ENCODE results near the gene EXOSC2.

The EXOSC2 gene

GRCh38 chr9:130741831-130742449 is 48.4 kb downstream of the EXOSC2 start:
- in situ Hi-C loops (cut with MboI; ENCODE audit: low sequenced_read_pairs), result no loop called here
- H3K4me3 ChIP-seq, result no peak overlapping the region
- H3K9me3 ChIP-seq, result no peaks in the 10 kb centered on the region
- DNase-seq (ENCODE audit: low spot score in 2 of 2), result no peak
- no peaks in the 10 kb centered on the region for H3K27me3 ChIP-seq (ENCODE audit: low read depth)
- H3K36me3 ChIP-seq (replicated peaks), result no peaks in the 10 kb centered on the region
- H3K4me1 ChIP-seq, result peaks cover 12% of the 10 kb centered on the region

GRCh38 chr9:130743656-130744055 is 50.1 kb downstream of the EXOSC2 start:
- H3K36me3 ChIP-seq (replicated peaks), result no peaks in the 10 kb centered on the region
- peaks cover 5% of the 10 kb centered on the region for H3K4me1 ChIP-seq
- no peaks in the 10 kb centered on the region for H3K9me3 ChIP-seq
- no peak overlapping the region for H3K4me3 ChIP-seq
- no peak for DNase-seq (ENCODE audit: low spot score in 2 of 2)
- in situ Hi-C loops (cut with MboI; ENCODE audit: low sequenced_read_pairs), result no loop called here
- no peaks in the 10 kb centered on the region for H3K27me3 ChIP-seq (ENCODE audit: low read depth)

DNA sequence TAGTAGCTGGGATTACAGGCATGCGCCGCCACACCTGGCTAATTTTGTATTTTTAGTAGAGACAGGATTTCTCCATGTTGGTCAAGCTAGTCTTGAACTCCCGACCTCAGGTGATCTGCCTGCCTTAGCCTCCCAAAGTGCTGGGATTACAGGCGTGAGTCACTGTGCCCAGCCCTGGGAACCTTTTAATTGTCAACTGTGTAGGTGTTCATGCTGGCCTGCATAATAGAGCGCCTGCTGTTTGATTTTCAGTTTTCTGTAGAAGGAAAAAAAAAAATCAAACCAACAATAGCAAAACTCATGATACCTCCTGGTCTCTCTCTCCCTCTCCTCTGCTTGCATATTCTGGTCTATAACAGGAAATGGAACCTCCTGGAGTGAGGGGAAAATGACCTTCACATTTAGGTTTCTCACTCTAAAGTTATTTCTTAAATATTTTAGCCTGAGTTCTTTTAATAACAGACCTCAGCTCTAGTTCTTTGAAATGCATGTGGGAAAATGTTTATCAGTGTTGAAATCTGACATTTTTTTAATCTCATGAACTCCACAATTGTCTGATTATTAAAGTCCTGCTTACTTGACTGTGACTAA is 51.7 kb downstream of the EXOSC2 start:
- H3K9me3 ChIP-seq, result no peaks in the 10 kb centered on the region
- in situ Hi-C loops (cut with MboI; ENCODE audit: low sequenced_read_pairs), result no loop called here
- H3K4me3 ChIP-seq, result no peak overlapping the region
- no peaks in the 10 kb centered on the region for H3K36me3 ChIP-seq (replicated peaks)
- H3K27me3 ChIP-seq (ENCODE audit: low read depth), result no peaks in the 10 kb centered on the region
- DNase-seq (ENCODE audit: low spot score in 2 of 2), result no peak
- H3K4me1 ChIP-seq, result peaks cover 5% of the 10 kb centered on the region

GRCh38 chr9:130745829-130746228 is 52.2 kb downstream of the EXOSC2 start:
- H3K4me3 ChIP-seq, result no peak overlapping the region
- in situ Hi-C loops (cut with MboI; ENCODE audit: low sequenced_read_pairs), result no loop called here
- H3K9me3 ChIP-seq, result no peaks in the 10 kb centered on the region
- H3K36me3 ChIP-seq (replicated peaks), result no peaks in the 10 kb centered on the region
- H3K27me3 ChIP-seq (ENCODE audit: low read depth), result no peaks in the 10 kb centered on the region
- peaks cover 5% of the 10 kb centered on the region for H3K4me1 ChIP-seq
- DNase-seq (ENCODE audit: low spot score in 2 of 2), result no peak

DNA sequence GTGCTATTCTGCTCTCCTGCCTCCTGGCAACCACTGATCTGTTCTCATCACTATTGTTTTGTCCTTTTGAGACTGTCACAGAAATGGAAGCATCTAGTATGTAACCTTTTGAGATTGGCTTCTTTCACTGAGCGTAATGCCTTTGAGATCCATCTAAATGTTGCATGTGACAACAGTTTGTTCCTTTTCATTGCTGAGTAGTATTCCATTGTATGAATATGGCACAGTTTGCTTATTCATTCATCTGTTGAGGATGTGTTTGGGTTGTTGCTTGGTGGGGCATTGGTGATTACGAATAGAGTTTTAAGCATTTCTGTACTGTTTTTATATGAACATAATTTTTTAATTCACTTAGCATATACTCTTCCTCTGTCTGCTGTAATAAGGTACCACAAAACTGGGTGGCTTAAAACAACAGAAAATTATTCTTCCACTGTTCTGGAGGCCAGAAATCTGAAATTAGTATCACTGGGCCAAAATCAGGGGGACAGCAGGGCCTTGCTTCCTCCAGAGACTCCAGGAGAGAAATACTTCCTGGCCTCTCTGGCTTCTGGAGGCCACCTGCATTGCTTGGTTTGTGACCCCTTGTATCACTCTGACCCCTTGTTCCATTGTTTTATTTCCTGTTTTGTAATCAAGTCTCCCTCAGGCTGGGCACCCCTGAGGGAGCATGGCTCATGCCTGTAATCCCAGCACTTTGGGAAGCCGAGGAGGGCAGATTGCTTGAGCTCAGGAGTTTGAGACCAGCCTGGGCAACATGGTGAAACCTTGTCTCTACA is 53.0 kb downstream of the EXOSC2 start:
- peaks cover 5% of the 10 kb centered on the region for H3K4me1 ChIP-seq
- in situ Hi-C loops (cut with MboI; ENCODE audit: low sequenced_read_pairs), result no loop called here
- H3K36me3 ChIP-seq (replicated peaks), result no peaks in the 10 kb centered on the region
- no peaks in the 10 kb centered on the region for H3K27me3 ChIP-seq (ENCODE audit: low read depth)
- no peak for DNase-seq (ENCODE audit: low spot score in 2 of 2)
- H3K4me3 ChIP-seq, result no peak overlapping the region
- no peaks in the 10 kb centered on the region for H3K9me3 ChIP-seq

DNA sequence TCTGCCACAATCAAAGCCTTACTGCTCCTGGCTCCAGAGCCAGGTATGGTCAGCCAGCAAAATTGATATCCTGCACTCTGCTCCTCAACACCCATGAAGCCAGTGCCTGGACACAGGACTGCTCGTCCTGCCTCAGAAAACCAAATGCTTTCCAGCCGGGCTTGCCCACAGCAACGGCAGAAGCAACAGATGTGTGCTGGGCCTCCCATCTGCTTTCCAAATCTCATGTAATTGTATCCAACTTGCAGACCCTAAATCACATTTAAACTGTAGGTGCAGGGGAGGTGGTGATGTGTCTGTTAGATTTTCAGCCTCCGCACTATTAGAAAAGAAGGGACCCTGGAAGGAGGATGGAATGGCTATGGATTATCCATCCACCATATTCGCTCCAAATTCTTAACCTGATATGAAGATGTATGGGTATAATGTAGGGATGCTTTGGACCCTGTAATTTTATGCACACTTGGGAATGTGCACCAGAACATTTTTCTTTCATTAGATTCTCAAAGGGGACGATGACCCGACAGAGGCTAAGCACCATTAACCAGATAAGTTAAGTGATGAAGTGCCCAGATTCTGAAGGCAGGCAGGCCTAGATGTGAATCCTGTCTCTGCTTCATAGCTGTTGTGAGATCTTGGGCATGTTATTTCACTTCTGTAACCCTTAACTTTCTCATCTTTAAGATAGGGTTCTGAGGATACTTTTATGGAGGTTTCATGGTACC is 58.2 kb downstream of the EXOSC2 start:
- in situ Hi-C loops (cut with MboI; ENCODE audit: low sequenced_read_pairs), result no loop called here
- Histone ChIP-seq H3K9me3 (no peaks in the 10 kb centered on the region), H3K36me3 (replicated peaks) (no peaks in the 10 kb centered on the region), H3K4me1 (no peaks in the 10 kb centered on the region), H3K4me3 (no peak overlapping the region), H3K27me3 (ENCODE audit: low read depth) (no peaks in the 10 kb centered on the region)
- DNase-seq (ENCODE audit: low spot score in 2 of 2), result no peak
